ENCODE results near the gene ATCAY. TPM values are rescaled to one million over a fixed set of nuclear protein-coding genes. Genes with fewer than 3 reads are reported as not detected.

The ATCAY gene
- total RNA-seq, 1 experiment from 2014 or later, result not detected

GRCh38 chr19:3902317-3902973 is 22.0 kb downstream of the ATCAY start:
- ChIA-PET POLR2A (no interaction called here), CTCF (interaction anchor here (0.6 kb wide), 1 partner anchor 1531 kb away, joined by 4 read pairs; no protein-coding TSS in a partner anchor)
- no peaks in the 10 kb centered on the region for H3K9me3 Mint-ChIP-seq (ENCODE audit: unreplicated experiment)
- TF ChIP-seq CTCF (IDR thresholded peaks at IDR 0.05; ENCODE audit: unreplicated experiment), result no peak
- peaks cover 6% of the 10 kb centered on the region for H3K27me3 Mint-ChIP-seq (ENCODE audit: insufficient read depth, unreplicated experiment)
- peaks cover 4% of the 10 kb centered on the region for H3K36me3 Mint-ChIP-seq (ENCODE audit: insufficient read depth, unreplicated experiment)
- H3K4me3 Mint-ChIP-seq (ENCODE audit: unreplicated experiment), result no peak overlapping the region
- BruUV-seq (replicated peaks), result no TSS peak
- intact Hi-C loops (cut with micrococcal nuclease), result no loop called here
- no peak for DNase-seq (ENCODE audit: unreplicated experiment)
- H3K27ac Mint-ChIP-seq (ENCODE audit: low read depth, unreplicated experiment), result no peak overlapping the region
- H3K4me1 Mint-ChIP-seq (ENCODE audit: insufficient read depth, unreplicated experiment), result no peaks in the 10 kb centered on the region

DNA sequence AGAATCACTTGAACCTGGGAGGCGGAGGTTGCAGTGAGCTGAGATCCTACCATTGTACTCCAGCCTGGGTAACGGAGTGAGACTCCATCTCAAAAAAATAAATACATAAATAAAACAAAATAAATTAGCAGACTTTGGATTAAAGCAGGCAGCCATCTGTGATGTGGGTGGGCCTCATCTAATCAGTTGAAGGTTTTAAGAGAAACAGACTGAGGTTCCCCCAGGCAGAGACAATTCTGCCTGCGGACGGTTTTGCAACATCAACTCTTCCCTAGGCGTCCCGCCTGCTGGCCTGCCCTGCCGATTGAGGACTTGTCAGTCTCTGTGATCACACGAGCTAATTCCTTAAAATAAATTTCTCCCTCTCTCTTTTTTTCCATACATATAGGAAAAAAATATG is 23.7 kb downstream of the ATCAY start:
- POLR2A ChIA-PET, result interaction anchor here (0.6 kb wide), 1 partner anchor 68 kb away, joined by 3 read pairs; no protein-coding TSS in a partner anchor
- no TSS peak for BruUV-seq (replicated peaks)
- Mint-ChIP-seq H3K27me3 (ENCODE audit: insufficient read depth, unreplicated experiment) (peaks cover 15% of the 10 kb centered on the region), H3K4me1 (ENCODE audit: insufficient read depth, unreplicated experiment) (no peaks in the 10 kb centered on the region), H3K27ac (ENCODE audit: low read depth, unreplicated experiment) (no peak overlapping the region), H3K9me3 (ENCODE audit: unreplicated experiment) (no peaks in the 10 kb centered on the region), H3K36me3 (ENCODE audit: insufficient read depth, unreplicated experiment) (peaks cover 5% of the 10 kb centered on the region), H3K4me3 (ENCODE audit: unreplicated experiment) (no peak overlapping the region)
- no peak for TF ChIP-seq CTCF (IDR thresholded peaks at IDR 0.05; ENCODE audit: unreplicated experiment)
- intact Hi-C loops (cut with micrococcal nuclease), result no loop called here
- DNase-seq (ENCODE audit: unreplicated experiment), result no peak
- CTCF ChIA-PET, result no interaction called here

- H3K9me3 Mint-ChIP-seq (ENCODE audit: unreplicated experiment), result no peaks in the 10 kb centered on the region
- peaks cover 5% of the 10 kb centered on the region for H3K36me3 Mint-ChIP-seq (ENCODE audit: insufficient read depth, unreplicated experiment)
- POLR2A ChIA-PET, result interaction anchor here (0.7 kb wide), 1 partner anchor 49 kb away, joined by 3 read pairs; no protein-coding TSS in a partner anchor
- no peak for DNase-seq (ENCODE audit: unreplicated experiment)
- H3K27me3 Mint-ChIP-seq (ENCODE audit: insufficient read depth, unreplicated experiment), result peaks cover 15% of the 10 kb centered on the region
- H3K4me1 Mint-ChIP-seq (ENCODE audit: insufficient read depth, unreplicated experiment), result no peaks in the 10 kb centered on the region
- no peak for TF ChIP-seq CTCF (IDR thresholded peaks at IDR 0.05; ENCODE audit: unreplicated experiment)
- intact Hi-C loops (cut with micrococcal nuclease), result no loop called here
- CTCF ChIA-PET, result no interaction called here
- no peak overlapping the region for H3K4me3 Mint-ChIP-seq (ENCODE audit: unreplicated experiment)
- no peak overlapping the region for H3K27ac Mint-ChIP-seq (ENCODE audit: low read depth, unreplicated experiment)
- no TSS peak for BruUV-seq (replicated peaks)
Measured at GRCh38 chr19:3907626-3908265, 27.3 kb downstream of the ATCAY start.

DNA sequence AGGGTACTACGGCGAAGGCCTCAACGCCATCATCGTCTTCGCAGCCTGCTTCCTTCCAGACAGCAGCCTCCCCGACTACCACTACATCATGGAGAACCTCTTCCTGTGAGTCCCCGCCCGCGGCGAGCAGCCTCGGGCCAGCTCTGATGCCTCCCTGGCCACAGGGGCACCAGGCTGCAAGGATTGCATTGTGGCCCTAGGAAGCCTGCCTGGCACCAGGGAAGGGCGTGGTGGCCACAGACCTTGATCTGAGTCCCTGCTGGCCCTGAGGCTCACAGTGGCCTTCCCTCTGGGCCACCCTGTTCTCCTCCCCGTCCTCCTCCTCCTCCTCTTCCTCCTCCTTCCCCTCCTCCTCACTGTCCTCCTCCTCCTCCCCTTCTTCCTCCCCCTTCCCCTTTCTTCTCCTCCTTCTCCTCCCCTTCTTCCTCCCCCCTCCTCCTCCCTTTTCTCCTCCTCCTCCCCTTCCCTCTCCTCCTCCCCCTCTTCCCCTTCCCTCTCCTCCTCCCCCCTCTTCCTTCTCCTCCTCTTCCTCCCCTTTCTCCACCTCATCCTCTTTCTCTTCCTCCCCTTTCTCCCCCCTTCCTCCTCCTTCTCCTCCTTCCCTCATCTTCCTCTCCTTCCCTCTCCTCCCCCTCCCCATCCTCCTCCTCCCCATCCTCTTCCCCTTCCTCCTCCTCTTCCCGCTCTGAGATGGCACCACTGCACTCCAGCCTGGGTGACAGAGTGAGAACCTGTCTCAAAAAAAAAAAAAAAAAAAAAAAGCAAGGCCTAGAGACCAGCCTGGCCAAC is 28.0 kb downstream of the ATCAY start:
- Mint-ChIP-seq H3K9me3 (ENCODE audit: unreplicated experiment) (no peaks in the 10 kb centered on the region), H3K36me3 (ENCODE audit: insufficient read depth, unreplicated experiment) (peaks cover 5% of the 10 kb centered on the region), H3K4me1 (ENCODE audit: insufficient read depth, unreplicated experiment) (no peaks in the 10 kb centered on the region), H3K27ac (ENCODE audit: low read depth, unreplicated experiment) (no peak overlapping the region), H3K4me3 (ENCODE audit: unreplicated experiment) (no peak overlapping the region), H3K27me3 (ENCODE audit: insufficient read depth, unreplicated experiment) (peaks cover 15% of the 10 kb centered on the region)
- POLR2A ChIA-PET, result no interaction called here
- no peak for DNase-seq (ENCODE audit: unreplicated experiment)
- BruUV-seq (replicated peaks), result no TSS peak
- CTCF ChIA-PET, result no interaction called here
- no peak for TF ChIP-seq CTCF (IDR thresholded peaks at IDR 0.05; ENCODE audit: unreplicated experiment)
- intact Hi-C loops (cut with micrococcal nuclease), result no loop called here
